ENCODE results near the gene RHEB. TPM values are rescaled to one million over a fixed set of nuclear protein-coding genes. Genes with fewer than 3 reads are reported as not detected.
"Not testable (repeated sequence)": the region's sequence is repeated elsewhere in the genome, so short reads cannot be mapped to it uniquely, and the experiment has no call there.

The RHEB gene
- polyA plus RNA-seq, 1 of the 3 experiments (the other 2 are of a cell fraction) = 87.3 TPM

GRCh38 chr7:151536178-151536577 lies 16.5 kb upstream of the RHEB start:
- peaks cover 0 to 11% of the 10 kb centered on the region in 2 experiments; a peak in 2 of 4 replicates for H3K4me1 ChIP-seq (ENCODE audit: control insufficient read depth in 1 of 2, insufficient read depth in 2 of 2, low read depth in 1 of 2, low read length in 1 of 2)
- H3K9me3 ChIP-seq, CTCF ChIA-PET: not testable (repeated sequence)

DNA sequence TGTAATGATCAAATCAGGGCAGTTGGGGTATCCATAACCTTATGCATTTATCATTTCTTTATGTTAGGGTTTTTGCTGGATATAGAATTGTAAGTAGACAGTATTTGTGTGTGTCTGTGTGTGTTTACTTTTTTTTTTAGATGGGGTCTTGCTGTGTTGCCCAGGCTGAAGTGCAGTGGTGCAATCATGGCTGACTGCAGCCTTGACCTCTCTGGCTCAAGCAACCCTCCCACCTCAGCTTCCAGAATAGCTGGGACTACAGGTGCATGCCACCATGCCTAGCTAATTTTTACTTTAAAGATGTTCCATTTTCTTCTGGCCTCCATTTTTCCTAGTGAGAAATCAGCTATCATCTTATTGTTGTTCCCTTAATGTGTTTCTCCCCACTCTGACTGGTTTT lies 10.1 kb upstream of the RHEB start:
- TF ChIP-seq GABPA (IDR thresholded peaks at IDR 0.05; ENCODE audit: low read depth) = no peak
- TF ChIP-seq MXI1 (IDR thresholded peaks at IDR 0.05; ENCODE audit: low read depth, low read length) = no peak
- TF ChIP-seq, protein P1, sequence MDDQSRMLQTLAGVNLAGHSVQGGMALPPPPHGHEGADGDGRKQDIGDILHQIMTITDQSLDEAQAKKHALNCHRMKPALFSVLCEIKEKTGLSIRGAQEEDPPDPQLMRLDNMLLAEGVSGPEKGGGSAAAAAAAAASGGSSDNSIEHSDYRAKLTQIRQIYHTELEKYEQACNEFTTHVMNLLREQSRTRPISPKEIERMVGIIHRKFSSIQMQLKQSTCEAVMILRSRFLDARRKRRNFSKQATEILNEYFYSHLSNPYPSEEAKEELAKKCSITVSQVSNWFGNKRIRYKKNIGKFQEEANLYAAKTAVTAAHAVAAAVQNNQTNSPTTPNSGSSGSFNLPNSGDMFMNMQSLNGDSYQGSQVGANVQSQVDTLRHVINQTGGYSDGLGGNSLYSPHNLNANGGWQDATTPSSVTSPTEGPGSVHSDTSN (IDR thresholded peaks at IDR 0.05) = no peak
- no peak for TF ChIP-seq USF2 (IDR thresholded peaks at IDR 0.05; ENCODE audit: borderline replicate concordance, low read depth, low read length)
- no peak for TF ChIP-seq FOXM1 (IDR thresholded peaks at IDR 0.05; ENCODE audit: low read depth)
- no peak for TF ChIP-seq SIN3A (IDR thresholded peaks at IDR 0.05; ENCODE audit: borderline replicate concordance, low read depth, low read length)
- no peak for TF ChIP-seq IRF3 (IDR thresholded peaks at IDR 0.05; ENCODE audit: low read depth, low read length)
- Histone ChIP-seq H3K4me1 (ENCODE audit: control insufficient read depth in 1 of 2, insufficient read depth in 2 of 2, low read depth in 1 of 2, low read length in 1 of 2) (no peaks in the 10 kb centered on the region), H3K79me2 (ENCODE audit: insufficient read depth) (no peaks in the 10 kb centered on the region), H3K4me3 (ENCODE audit: low read depth in 2 of 2, low read length in 1 of 2) (no peak overlapping the region), H3K9ac (no peak overlapping the region), H3F3A (replicated peaks; ENCODE audit: insufficient read depth) (no peaks in the 10 kb centered on the region), H3K9me2 (no peaks in the 10 kb centered on the region), H3K9me3 (peaks cover 20% of the 10 kb centered on the region; the same call in 1 of the 2 replicates), H3K36me3 (replicated peaks in 1 of 2; ENCODE audit: control insufficient read depth in 1 of 2, insufficient read depth in 2 of 2, low read length in 1 of 2) (peaks cover 0 to 3% of the 10 kb centered on the region in 2 experiments), H3K27me3 (ENCODE audit: insufficient read depth) (no peaks in the 10 kb centered on the region), H3K27ac (ENCODE audit: low read depth in 2 of 2, low read length in 1 of 2) (no peak overlapping the region), H2AFZ (ENCODE audit: low read depth) (no peak overlapping the region), H3K4me2 (no peak overlapping the region), H4K20me1 (ENCODE audit: insufficient read depth) (no peaks in the 10 kb centered on the region)
- CTCF ChIA-PET = interaction anchor here (1.0 kb wide), 1 partner anchor 9 kb away, joined by 3 read pairs; no protein-coding TSS in a partner anchor
- no peak for DNase-seq
- POLR2A ChIA-PET = no interaction called here

More at GRCh38 chr7:151536178-151536577, 16.5 kb upstream of the RHEB start:
- H3K9me2 ChIP-seq; DNase-seq; H3K9ac ChIP-seq; H3K79me2 ChIP-seq (ENCODE audit: insufficient read depth); H3F3A ChIP-seq (replicated peaks; ENCODE audit: insufficient read depth); H2AFZ ChIP-seq (ENCODE audit: low read depth); H3K36me3 ChIP-seq (replicated peaks in 1 of 2; ENCODE audit: control insufficient read depth in 1 of 2, insufficient read depth in 2 of 2, low read length in 1 of 2); H3K4me3 ChIP-seq (ENCODE audit: low read depth in 2 of 2, low read length in 1 of 2); H3K4me2 ChIP-seq; H3K27me3 ChIP-seq (ENCODE audit: insufficient read depth); H3K27ac ChIP-seq (ENCODE audit: low read depth in 2 of 2, low read length in 1 of 2); H4K20me1 ChIP-seq (ENCODE audit: insufficient read depth); POLR2A ChIA-PET: not testable (repeated sequence)
- 60% methylated on average over 2 of the region's 2 CpGs for WGBS (ENCODE audit: low lambda C conversion rate)

GRCh38 chr7:151524845-151525244 lies 5.2 kb upstream of the RHEB start:
- 89% methylated on average over 2 of the region's 2 CpGs for WGBS (ENCODE audit: low lambda C conversion rate)
- no peaks in the 10 kb centered on the region for H3K36me3 ChIP-seq (replicated peaks in 1 of 2; ENCODE audit: control insufficient read depth in 1 of 2, insufficient read depth in 2 of 2, low read length in 1 of 2)
- H3K4me1 ChIP-seq (ENCODE audit: control insufficient read depth in 1 of 2, insufficient read depth in 2 of 2, low read depth in 1 of 2, low read length in 1 of 2) = peaks cover 3 to 8% of the 10 kb centered on the region in 2 experiments; a peak in 1 of 4 replicates
- no peak overlapping the region for H2AFZ ChIP-seq (ENCODE audit: low read depth)
- H3K27ac ChIP-seq (ENCODE audit: low read depth in 2 of 2, low read length in 1 of 2) = no peak overlapping the region
- no peak overlapping the region for H3K4me2 ChIP-seq
- no peak overlapping the region for H3K9ac ChIP-seq
- CTCF ChIA-PET = no interaction called here
- no peak overlapping the region for H3K4me3 ChIP-seq (ENCODE audit: low read depth in 2 of 2, low read length in 1 of 2)
- no peaks in the 10 kb centered on the region for H3K9me2 ChIP-seq
- H3K9me3 ChIP-seq = peaks cover 7% of the 10 kb centered on the region; the same call in 1 of the 2 replicates
- no peaks in the 10 kb centered on the region for H3K79me2 ChIP-seq (ENCODE audit: insufficient read depth)
- no peaks in the 10 kb centered on the region for H3F3A ChIP-seq (replicated peaks; ENCODE audit: insufficient read depth)
- no peaks in the 10 kb centered on the region for H4K20me1 ChIP-seq (ENCODE audit: insufficient read depth)
- no peak for DNase-seq
- TF ChIP-seq CHD2 (IDR thresholded peaks at IDR 0.05; ENCODE audit: low read length, partially characterized antibody) = no peak
- no peak for TF ChIP-seq IRF3 (IDR thresholded peaks at IDR 0.05; ENCODE audit: low read depth, low read length)
- no peak for TF ChIP-seq REST (IDR thresholded peaks at IDR 0.05; ENCODE audit: low read depth, low read length)
- no peak for TF ChIP-seq EZH2phosphoT487 (IDR thresholded peaks at IDR 0.05; ENCODE audit: borderline replicate concordance, low read depth)
- no peaks in the 10 kb centered on the region for H3K27me3 ChIP-seq (ENCODE audit: insufficient read depth)
- POLR2A ChIA-PET = no interaction called here
